Activated T-helper 2 cell treated with anti-CD3 and anti-CD28 coated beads, Interferon-gamma antibody, Interleukin-2, Interleukin-4, amounts not matched to agents 10 μg/mL and 5 μg/mL and 100 μg/mL, durations not matched to agents 14 hours and 24 hours and 36 hours (primary cell): ENCODE measurements around the gene SORCS2. TPM values are rescaled to one million over a fixed set of nuclear protein-coding genes. Genes with fewer than 3 reads are reported as not detected.

Experiments
- DNase-seq: peaks from one replicate; pipeline ENCODE4 v3.0.0; 2021; ENCODE audit warnings: low spot score
- H3K27ac Mint-ChIP-seq: one replicate; pipeline ENCODE4 v1.8.0; 2021; ENCODE audit warnings: mixed read lengths
- H3K27me3 Mint-ChIP-seq: one replicate; pipeline ENCODE4 v1.8.0; 2021; ENCODE audit warnings: low read depth, mixed read lengths
- H3K36me3 Mint-ChIP-seq: one replicate; pipeline ENCODE4 v1.8.0; 2021; ENCODE audit warnings: low read depth, mixed read lengths
- H3K4me1 Mint-ChIP-seq: one replicate; pipeline ENCODE4 v1.8.0; 2021; ENCODE audit warnings: low read depth, mixed read lengths
- H3K4me3 Mint-ChIP-seq: one replicate; pipeline ENCODE4 v1.8.0; 2021; ENCODE audit warnings: low read depth, mild to moderate bottlenecking, moderate library complexity, mixed read lengths
- H3K9me3 Mint-ChIP-seq: one replicate; pipeline ENCODE4 v1.8.0; 2021; ENCODE audit warnings: mixed read lengths
- intact Hi-C: fragments of 100-400 bp; cut with micrococcal nuclease; formaldehyde crosslinking; loops from one replicate; pipeline ENCODE4 v1.15.1; 2023
- total RNA-seq: library from RNA; stranded (reverse); gene quantifications from 2 replicates; pipeline ENCODE4 v1.2.3, GENCODE V29; 2022

SORCS2 gene
- total RNA-seq, 1 donor from 2014 or later, result 0.02 TPM

GRCh38 chr4:7629501-7630254 is 437.3 kb downstream of the SORCS2 start:
- no peaks in the 10 kb centered on the region for H3K36me3 Mint-ChIP-seq

DNA sequence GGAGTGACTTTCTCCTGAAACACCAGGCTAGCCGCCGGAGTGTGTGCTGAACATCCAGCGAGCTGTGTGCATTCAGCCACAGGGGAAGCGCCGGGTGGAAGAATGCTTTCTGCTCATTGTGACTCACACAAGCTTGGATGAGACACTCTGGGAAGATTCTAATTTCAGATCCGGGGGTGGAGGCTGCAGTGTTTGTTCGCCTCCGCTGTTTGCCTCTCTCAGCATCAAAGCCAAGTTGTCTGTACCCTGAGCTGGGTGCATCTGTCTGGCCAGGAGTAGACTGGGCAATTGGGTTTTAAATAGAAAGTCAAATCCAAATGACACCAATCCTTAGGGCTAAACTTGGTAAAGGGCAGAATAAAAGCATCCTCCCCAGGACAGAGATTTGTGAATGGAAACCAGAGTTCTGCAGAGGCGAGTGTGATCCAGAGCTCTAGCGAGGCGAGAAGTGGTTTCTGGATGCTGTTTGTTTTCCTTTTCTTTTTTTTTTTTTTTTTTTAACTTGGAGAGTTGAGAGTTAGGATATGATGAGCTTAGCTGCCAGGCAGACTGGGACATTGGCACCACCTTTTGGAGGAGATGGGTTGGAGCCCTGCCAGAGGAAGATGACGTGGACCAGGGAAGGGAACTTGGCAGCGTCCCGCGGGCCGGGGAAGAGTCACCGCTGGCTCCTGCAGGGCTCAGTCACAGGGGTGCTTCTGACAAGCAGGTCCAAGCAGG is 438.4 kb downstream of the SORCS2 start:
- H3K27ac Mint-ChIP-seq, result no peak overlapping the region
- no peaks in the 10 kb centered on the region for H3K36me3 Mint-ChIP-seq
- H3K4me3 Mint-ChIP-seq, result no peak overlapping the region
- H3K4me1 Mint-ChIP-seq, result no peaks in the 10 kb centered on the region
- no peaks in the 10 kb centered on the region for H3K9me3 Mint-ChIP-seq
- intact Hi-C loops, result no loop called here
- peaks cover 3% of the 10 kb centered on the region for H3K27me3 Mint-ChIP-seq
- DNase-seq, result no peak

More at GRCh38 chr4:7629501-7630254, 437.3 kb downstream of the SORCS2 start:
- intact Hi-C loops, result no loop called here
- Mint-ChIP-seq H3K27me3 (peaks cover 3% of the 10 kb centered on the region), H3K9me3 (no peaks in the 10 kb centered on the region), H3K4me1 (no peaks in the 10 kb centered on the region), H3K27ac (no peak overlapping the region), H3K4me3 (no peak overlapping the region)
- no peak for DNase-seq

- no peak for DNase-seq
Measured at GRCh38 chr4:7631288-7632014, 439.1 kb downstream of the SORCS2 start.

GRCh38 chr4:7632341-7632740 is 440.0 kb downstream of the SORCS2 start:
- H3K4me1 Mint-ChIP-seq, result no peaks in the 10 kb centered on the region
- H3K9me3 Mint-ChIP-seq, result no peaks in the 10 kb centered on the region
- H3K36me3 Mint-ChIP-seq, result no peaks in the 10 kb centered on the region
- H3K27me3 Mint-ChIP-seq, result peaks cover 3% of the 10 kb centered on the region
- no peak overlapping the region for H3K4me3 Mint-ChIP-seq
- intact Hi-C loops, result no loop called here
- H3K27ac Mint-ChIP-seq, result no peak overlapping the region
- DNase-seq, result no peak

More at GRCh38 chr4:7631288-7632014, 439.1 kb downstream of the SORCS2 start:
- H3K4me3 Mint-ChIP-seq, result no peak overlapping the region
- H3K36me3 Mint-ChIP-seq, result no peaks in the 10 kb centered on the region
- H3K9me3 Mint-ChIP-seq, result no peaks in the 10 kb centered on the region
- H3K27me3 Mint-ChIP-seq, result peaks cover 3% of the 10 kb centered on the region
- no peaks in the 10 kb centered on the region for H3K4me1 Mint-ChIP-seq
- no peak overlapping the region for H3K27ac Mint-ChIP-seq
- intact Hi-C loops, result no loop called here

GRCh38 chr4:7632971-7633370 is 440.6 kb downstream of the SORCS2 start:
- Mint-ChIP-seq H3K9me3 (no peaks in the 10 kb centered on the region), H3K4me3 (no peak overlapping the region), H3K27me3 (peaks cover 3% of the 10 kb centered on the region)

DNA sequence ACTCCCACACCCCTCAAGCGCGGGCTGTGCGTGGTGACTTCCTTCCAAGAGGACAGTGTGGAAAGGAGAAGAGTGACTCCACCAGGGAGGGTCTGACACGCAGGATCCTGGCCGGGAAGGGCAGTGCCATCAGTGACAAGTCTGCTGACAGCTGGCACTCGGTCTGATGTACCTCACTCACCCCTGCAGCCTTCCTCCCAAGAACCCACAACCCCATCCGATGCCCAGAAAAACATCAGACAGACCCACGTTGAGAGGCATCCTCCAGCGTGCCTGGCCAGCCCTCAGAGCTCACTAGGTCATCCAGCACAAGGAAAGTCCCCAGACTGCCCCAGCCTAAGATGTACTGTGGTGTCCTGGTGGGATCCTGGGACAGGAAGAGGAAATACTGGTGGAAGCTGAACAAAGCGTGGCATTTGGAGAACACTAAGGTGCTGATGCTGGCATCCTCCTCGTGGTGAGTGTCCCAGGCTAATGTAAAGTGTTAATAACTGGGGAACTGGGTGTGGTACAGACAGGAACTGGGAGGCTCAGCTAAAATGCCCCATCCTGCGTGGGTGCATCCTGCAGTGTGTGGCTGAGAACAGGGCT is 442.4 kb downstream of the SORCS2 start:
- no peaks in the 10 kb centered on the region for H3K9me3 Mint-ChIP-seq
- no peaks in the 10 kb centered on the region for H3K36me3 Mint-ChIP-seq
- no peak for DNase-seq
- no peak overlapping the region for H3K4me3 Mint-ChIP-seq
- H3K27me3 Mint-ChIP-seq, result peaks cover 3% of the 10 kb centered on the region
- no peaks in the 10 kb centered on the region for H3K4me1 Mint-ChIP-seq
- intact Hi-C loops, result no loop called here
- no peak overlapping the region for H3K27ac Mint-ChIP-seq

More at GRCh38 chr4:7632971-7633370, 440.6 kb downstream of the SORCS2 start:
- H3K4me1 Mint-ChIP-seq, result no peaks in the 10 kb centered on the region
- intact Hi-C loops, result no loop called here
- no peak overlapping the region for H3K27ac Mint-ChIP-seq
- H3K36me3 Mint-ChIP-seq, result no peaks in the 10 kb centered on the region
- DNase-seq, result no peak

- H3K27ac Mint-ChIP-seq, result no peak overlapping the region
- no peak overlapping the region for H3K4me3 Mint-ChIP-seq
- H3K36me3 Mint-ChIP-seq, result no peaks in the 10 kb centered on the region
- DNase-seq, result no peak
- H3K27me3 Mint-ChIP-seq, result peaks cover 3% of the 10 kb centered on the region
- no peaks in the 10 kb centered on the region for H3K9me3 Mint-ChIP-seq
- intact Hi-C loops, result no loop called here
- no peaks in the 10 kb centered on the region for H3K4me1 Mint-ChIP-seq
Measured at GRCh38 chr4:7635445-7636239, 443.3 kb downstream of the SORCS2 start.

GRCh38 chr4:7636240-7636508 is 443.8 kb downstream of the SORCS2 start:
- H3K27ac Mint-ChIP-seq, result no peak overlapping the region
- intact Hi-C loops, result no loop called here

GRCh38 chr4:7637139-7637538 is 444.8 kb downstream of the SORCS2 start:
- intact Hi-C loops, result no loop called here
- Mint-ChIP-seq H3K27ac (no peak overlapping the region), H3K4me3 (no peak overlapping the region), H3K36me3 (no peaks in the 10 kb centered on the region), H3K9me3 (peaks cover 3% of the 10 kb centered on the region), H3K4me1 (no peaks in the 10 kb centered on the region), H3K27me3 (peaks cover 2% of the 10 kb centered on the region)
- DNase-seq, result no peak

More at GRCh38 chr4:7636240-7636508, 443.8 kb downstream of the SORCS2 start:
- Mint-ChIP-seq H3K9me3 (no peaks in the 10 kb centered on the region), H3K27me3 (no peaks in the 10 kb centered on the region), H3K36me3 (no peaks in the 10 kb centered on the region), H3K4me3 (no peak overlapping the region), H3K4me1 (no peaks in the 10 kb centered on the region)
- no peak for DNase-seq

DNA sequence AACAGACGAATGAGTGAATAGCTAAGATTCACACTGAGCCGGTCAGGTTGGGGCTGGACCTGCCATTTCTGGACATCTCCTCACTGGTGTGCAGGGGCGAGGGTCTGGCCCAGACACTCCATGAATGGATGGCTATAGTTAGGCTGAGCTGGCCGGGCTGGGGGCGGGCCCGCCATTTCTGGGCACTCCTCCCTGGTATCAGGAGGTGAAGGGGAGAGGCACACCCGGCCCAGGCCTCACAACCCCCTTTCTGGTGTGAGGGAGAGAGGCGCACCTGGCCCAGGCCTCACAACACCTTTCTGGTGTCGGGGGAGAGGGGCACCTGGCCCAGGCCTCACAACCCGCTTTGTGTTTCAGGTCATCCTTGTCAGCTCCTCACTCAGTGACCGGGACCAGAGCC is 445.6 kb downstream of the SORCS2 start:
- Mint-ChIP-seq H3K9me3 (peaks cover 3% of the 10 kb centered on the region), H3K27me3 (peaks cover 2% of the 10 kb centered on the region), H3K36me3 (no peaks in the 10 kb centered on the region)

GRCh38 chr4:7638489-7638888 is 446.2 kb downstream of the SORCS2 start:
- Mint-ChIP-seq H3K4me3 (no peak overlapping the region), H3K36me3 (no peaks in the 10 kb centered on the region), H3K4me1 (no peaks in the 10 kb centered on the region), H3K27me3 (peaks cover 2% of the 10 kb centered on the region), H3K27ac (no peak overlapping the region), H3K9me3 (peaks cover 3% of the 10 kb centered on the region)
- intact Hi-C loops, result no loop called here
- DNase-seq, result no peak

More for the DNA sequence above, 445.6 kb downstream of the SORCS2 start:
- intact Hi-C loops, result no loop called here
- Mint-ChIP-seq H3K4me1 (no peaks in the 10 kb centered on the region), H3K4me3 (no peak overlapping the region), H3K27ac (no peak overlapping the region)
- DNase-seq, result no peak
